Gastrocnemius medialis (tissue), 4 donors: ENCODE measurements around the gene RPL34.

Experiments used
- POLR2A ChIP-seq, 2 donors: fragments of 450-650 bp; IDR thresholded peaks; one replicate each; pipeline ENCODE4 v1.6.1; 2017; ENCODE audit warnings: antibody characterized with exemption in 2 of 2, mild to moderate bottlenecking in 2 of 2, moderate library complexity in 2 of 2
- TF ChIP-seq, protein P1 (sequence below), 5 experiments: fragments of 450-650 bp in 3 of 5; fragments of 200-600 bp in 2 of 5; sonication (generic) in 2 of 5; IDR thresholded peaks in 4 of 5; conservative IDR thresholded peaks in 1 of 5; 1 replicate in 4 of 5; 2 replicates in 1 of 5; pipeline ENCODE4 v1.5.1; 2016 to 2019; ENCODE audit warnings: antibody characterized with exemption in 5 of 5, mild to moderate bottlenecking in 3 of 5, moderate library complexity in 3 of 5

DNA sequence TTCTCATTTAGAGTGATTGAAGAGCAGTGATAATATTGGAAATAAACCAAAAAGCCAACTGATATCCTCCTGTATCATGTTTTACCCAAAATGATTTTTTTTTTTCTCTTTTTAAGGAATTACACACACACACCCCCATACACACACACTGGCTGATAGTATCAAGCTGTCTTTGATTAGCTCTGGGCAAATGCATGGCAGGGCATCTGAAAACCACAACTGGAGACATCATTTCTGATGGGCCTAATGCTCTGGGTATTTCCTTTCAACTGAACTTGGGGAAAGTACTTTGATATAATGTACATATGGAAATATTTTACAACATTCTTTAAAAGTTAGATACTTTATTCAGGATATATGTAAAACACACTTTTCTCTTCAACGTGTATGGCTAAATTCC, 15.9 kb downstream of the RPL34 start:
- TF ChIP-seq, protein P1, sequence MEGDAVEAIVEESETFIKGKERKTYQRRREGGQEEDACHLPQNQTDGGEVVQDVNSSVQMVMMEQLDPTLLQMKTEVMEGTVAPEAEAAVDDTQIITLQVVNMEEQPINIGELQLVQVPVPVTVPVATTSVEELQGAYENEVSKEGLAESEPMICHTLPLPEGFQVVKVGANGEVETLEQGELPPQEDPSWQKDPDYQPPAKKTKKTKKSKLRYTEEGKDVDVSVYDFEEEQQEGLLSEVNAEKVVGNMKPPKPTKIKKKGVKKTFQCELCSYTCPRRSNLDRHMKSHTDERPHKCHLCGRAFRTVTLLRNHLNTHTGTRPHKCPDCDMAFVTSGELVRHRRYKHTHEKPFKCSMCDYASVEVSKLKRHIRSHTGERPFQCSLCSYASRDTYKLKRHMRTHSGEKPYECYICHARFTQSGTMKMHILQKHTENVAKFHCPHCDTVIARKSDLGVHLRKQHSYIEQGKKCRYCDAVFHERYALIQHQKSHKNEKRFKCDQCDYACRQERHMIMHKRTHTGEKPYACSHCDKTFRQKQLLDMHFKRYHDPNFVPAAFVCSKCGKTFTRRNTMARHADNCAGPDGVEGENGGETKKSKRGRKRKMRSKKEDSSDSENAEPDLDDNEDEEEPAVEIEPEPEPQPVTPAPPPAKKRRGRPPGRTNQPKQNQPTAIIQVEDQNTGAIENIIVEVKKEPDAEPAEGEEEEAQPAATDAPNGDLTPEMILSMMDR (IDR thresholded peaks at IDR 0.05 in 4 of 5, conservative IDR thresholded peaks at IDR 0.05 in 1 of 5): no peak
- TF ChIP-seq POLR2A (IDR thresholded peaks at IDR 0.05): no peak
